Fibroblast of lung (primary cell): ENCODE data around the gene AFG3L2. TPM values are rescaled to one million over a fixed set of nuclear protein-coding genes. Genes with fewer than 3 reads are reported as not detected.

Experiments used
- DNase-seq, 2 donors: peaks; one replicate each; pipeline versions ENCODE4 v3.0.0 to v3.0.0-alpha.2; 2010; ENCODE audit warnings: low read depth in 2 of 2
- H2AFZ ChIP-seq: 2 replicates; pipeline ENCODE4 v1.5.1; 2012; ENCODE audit warnings: low read length, control low read depth, inconsistent platforms
- H3K27ac ChIP-seq: 2 replicates; pipeline ENCODE4 v1.5.1; 2011; ENCODE audit warnings: low read length, control low read depth; ENCODE audit not compliant: insufficient read depth
- H3K27me3 ChIP-seq: 2 replicates; pipeline ENCODE4 v1.5.1; 2011; ENCODE audit warnings: mild to moderate bottlenecking, low read length; ENCODE audit not compliant: control insufficient read depth, insufficient read depth
- H3K36me3 ChIP-seq: 2 replicates; pipeline ENCODE4 v1.5.1; 2011; ENCODE audit warnings: low read length; ENCODE audit not compliant: control insufficient read depth, insufficient read depth
- H3K4me1 ChIP-seq: 2 replicates; pipeline ENCODE4 v1.5.1; 2011; ENCODE audit warnings: low read length; ENCODE audit not compliant: control insufficient read depth, insufficient read depth; ENCODE audit errors: extremely low read depth
- H3K4me2 ChIP-seq: 2 replicates; pipeline ENCODE4 v1.5.1; 2011; ENCODE audit warnings: low read length, control low read depth; ENCODE audit not compliant: insufficient read depth; ENCODE audit errors: extremely low read depth
- H3K4me3 ChIP-seq, 4 experiments: fragments of 200-600 bp in 1 of 4; sonication (generic) in 1 of 4; replicated peaks in 1 of 4; 2 replicates each; pipeline ENCODE4 v1.5.1; 2011 to 2016; ENCODE audit warnings: low read length in 4 of 4, low read depth in 3 of 4, mild to moderate bottlenecking in 3 of 4, control low read depth in 2 of 4, inconsistent platforms in 1 of 4, mixed read lengths in 1 of 4; ENCODE audit not compliant: insufficient read depth in 1 of 4; ENCODE audit errors: control extremely low read depth in 1 of 4
- H3K79me2 ChIP-seq: 2 replicates; pipeline ENCODE4 v1.5.1; 2012; ENCODE audit warnings: mild to moderate bottlenecking, low read length, inconsistent platforms; ENCODE audit not compliant: control insufficient read depth, insufficient read depth
- H3K9ac ChIP-seq: 2 replicates; pipeline ENCODE4 v1.5.1; 2011; ENCODE audit warnings: mild to moderate bottlenecking, low read length, control low read depth; ENCODE audit not compliant: insufficient read depth
- H3K9me3 ChIP-seq: 2 replicates; pipeline ENCODE4 v1.5.1; 2012; ENCODE audit warnings: low read depth, low read length; ENCODE audit not compliant: control insufficient read depth, insufficient read depth
- H4K20me1 ChIP-seq: 2 replicates; pipeline ENCODE4 v1.5.1; 2011; ENCODE audit warnings: low read length; ENCODE audit not compliant: control insufficient read depth, insufficient read depth; ENCODE audit errors: extremely low read depth
- CTCF ChIP-seq, 2 donors: IDR thresholded peaks in 1 of 2; conservative IDR thresholded peaks in 1 of 2; 1 replicate in 1 of 2; 2 replicates in 1 of 2; pipeline ENCODE4 v1.5.1; 2011 to 2012; ENCODE audit warnings: low read length in 2 of 2, control low read depth in 1 of 2, inconsistent platforms in 1 of 2, low read depth in 1 of 2, mild to moderate bottlenecking in 1 of 2
- EZH2 ChIP-seq: IDR thresholded peaks from 2 replicates; pipeline ENCODE4 v1.5.1; 2012; ENCODE audit warnings: low read length, control low read depth, mild to moderate bottlenecking; ENCODE audit errors: missing control alignments
- polyA plus RNA-seq, 2 donors: library from polyadenylated mRNA; depleted of rRNA in 1 of 2; stranded (reverse) in 1 of 2; unstranded in 1 of 2; fragments of >200 nt; gene quantifications; 2 replicates each; pipeline ENCODE4 v1.2.1, GENCODE V29; 2011 to 2012; ENCODE audit warnings: missing spikeins in 1 of 2
- total RNA-seq: library from RNA; depleted of rRNA; stranded (reverse); fragments of >200 nt; gene quantifications from 2 replicates; pipeline ENCODE4 v1.2.1, GENCODE V29; 2014

AFG3L2 gene
- total and polyA plus RNA-seq, 2 donors (not counting 1 experiment from before 2014, with no cell fraction given) = 38.3 to 41.0 TPM

- no peak overlapping the region for H2AFZ ChIP-seq
- H3K4me3 ChIP-seq = no peak overlapping the region
- no peaks in the 10 kb centered on the region for H3K4me1 ChIP-seq
- peaks cover 26% of the 10 kb centered on the region for H3K79me2 ChIP-seq
- H3K27me3 ChIP-seq = no peaks in the 10 kb centered on the region
- peak; percentile 70 to 71 for DNase-seq
- H3K9ac ChIP-seq = no peak overlapping the region
- peaks cover 30% of the 10 kb centered on the region for H3K36me3 ChIP-seq
- peak; percentile 73 to 87 for TF ChIP-seq CTCF (conservative IDR thresholded peaks at IDR 0.05 in 1 of 2, IDR thresholded peaks at IDR 0.05 in 1 of 2; ENCODE audit: low read depth in 1 of 2, low read length in 2 of 2)
- no peak for TF ChIP-seq EZH2
- H4K20me1 ChIP-seq = no peaks in the 10 kb centered on the region
- no peak overlapping the region for H3K4me2 ChIP-seq
- no peaks in the 10 kb centered on the region for H3K9me3 ChIP-seq
- peak overlapping the region; percentile 15 for H3K27ac ChIP-seq
Observed at GRCh38 chr18:12327510-12328178, 49.4 kb downstream of the AFG3L2 start.

GRCh38 chr18:12326711-12327460, 50.1 kb downstream of the AFG3L2 start:
- peaks cover 30% of the 10 kb centered on the region for H3K36me3 ChIP-seq
- no peak for TF ChIP-seq EZH2
- no peak overlapping the region for H3K4me2 ChIP-seq
- no peak for DNase-seq
- H3K4me1 ChIP-seq = no peaks in the 10 kb centered on the region
- no peak overlapping the region for H2AFZ ChIP-seq
- no peak overlapping the region for H3K9ac ChIP-seq
- H3K4me3 ChIP-seq = no peak overlapping the region
- no peaks in the 10 kb centered on the region for H3K27me3 ChIP-seq
- peaks cover 30% of the 10 kb centered on the region for H3K79me2 ChIP-seq
- no peaks in the 10 kb centered on the region for H4K20me1 ChIP-seq
- no peak overlapping the region for H3K27ac ChIP-seq
- no peaks in the 10 kb centered on the region for H3K9me3 ChIP-seq

GRCh38 chr18:12325726-12326245, 51.2 kb downstream of the AFG3L2 start:
- H3K4me1 ChIP-seq = no peaks in the 10 kb centered on the region

More at GRCh38 chr18:12325726-12326245, 51.2 kb downstream of the AFG3L2 start:
- Histone ChIP-seq H4K20me1 (no peaks in the 10 kb centered on the region), H3K9ac (no peak overlapping the region), H3K4me2 (no peak overlapping the region), H3K9me3 (no peaks in the 10 kb centered on the region), H3K36me3 (peaks cover 30% of the 10 kb centered on the region), H2AFZ (no peak overlapping the region), H3K27me3 (no peaks in the 10 kb centered on the region), H3K4me3 (no peak overlapping the region), H3K27ac (no peak overlapping the region), H3K79me2 (peaks cover 39% of the 10 kb centered on the region)
- no peak for TF ChIP-seq EZH2
- TF ChIP-seq CTCF (conservative IDR thresholded peaks at IDR 0.05 in 1 of 2, IDR thresholded peaks at IDR 0.05 in 1 of 2; ENCODE audit: low read depth in 1 of 2, low read length in 2 of 2) = no peak
- DNase-seq = no peak
